Measurements from ENCODE around the gene GPHA2. TPM values are rescaled to one million over a fixed set of nuclear protein-coding genes. Genes with fewer than 3 reads are reported as not detected.

The GPHA2 gene
- total and polyA plus RNA-seq, 10 of the 15 experiments (the other 5 are each of a cell fraction or from before 2014, with no cell fraction given), result not detected

DNA sequence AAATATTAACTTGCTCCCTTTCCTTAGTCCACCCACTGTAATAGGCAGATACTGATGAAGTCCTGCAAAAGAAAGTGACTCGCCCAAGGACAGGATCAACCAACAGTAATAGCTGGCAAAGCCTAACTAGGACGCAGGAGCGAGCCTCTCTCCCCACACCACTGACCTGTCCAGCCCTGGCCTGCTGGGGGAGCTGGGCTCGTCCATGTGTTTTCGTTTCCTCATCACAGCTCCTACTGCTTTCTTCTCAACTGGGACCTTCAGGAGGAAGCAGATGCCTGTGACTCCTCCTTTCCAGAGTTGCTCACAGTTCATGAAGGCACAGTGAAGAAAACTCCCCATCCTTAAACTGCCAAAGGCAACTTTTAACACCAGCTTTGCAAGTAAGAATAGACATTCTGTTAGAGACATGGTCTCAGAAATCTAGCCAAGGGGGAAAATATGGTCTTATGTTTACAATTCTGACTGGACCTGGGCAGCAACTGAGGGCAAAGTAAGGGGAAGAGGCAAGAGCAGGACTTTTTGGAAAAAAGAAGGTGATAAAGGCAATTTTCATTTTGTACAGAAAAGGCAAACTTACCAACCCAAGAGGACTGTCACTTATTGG is 11.6 kb upstream of the GPHA2 start:
- Histone ChIP-seq H3K4me3 (no peak overlapping the region), H3K9ac (ENCODE audit: control insufficient read depth, insufficient read depth, low read length) (no peak overlapping the region), H3K9me3 (replicated peaks; ENCODE audit: control insufficient read depth, insufficient read depth, low read length) (no peaks in the 10 kb centered on the region), H2AFZ (ENCODE audit: control insufficient read depth, low read depth, low read length) (no peak overlapping the region), H3K79me2 (ENCODE audit: control insufficient read depth, insufficient read depth, low read length) (no peaks in the 10 kb centered on the region), H3K4me2 (ENCODE audit: control insufficient read depth, insufficient read depth) (no peak overlapping the region), H3K4me1 (ENCODE audit: control insufficient read depth, insufficient read depth, low read length) (no peaks in the 10 kb centered on the region; the same call in 1 of the 2 replicates), H4K20me1 (ENCODE audit: control insufficient read depth, insufficient read depth) (0 out of 2 replicates have a peak, but pooled peaks cover 2% of the 10 kb centered on the region), H3K36me3 (ENCODE audit: control insufficient read depth in 2 of 2, insufficient read depth in 2 of 2, low read length in 1 of 2) (no peaks in the 10 kb centered on the region), H3K27ac (ENCODE audit: control insufficient read depth, insufficient read depth) (no peak overlapping the region), H3K27me3 (replicated peaks in 1 of 2; ENCODE audit: control insufficient read depth in 2 of 2, insufficient read depth in 2 of 2, low read length in 1 of 2) (no peaks in the 10 kb centered on the region)
- SMC1A ChIA-PET (ENCODE audit: uncharacterized antibody, unreplicated experiment), result interaction anchor here (0.8 to 1.1 kb wide), 2 partner anchors 9 to 592 kb away, joined by 3 read pairs; no protein-coding TSS in a partner anchor
- CTCF ChIA-PET, result interaction anchor here (0.5 to 1.6 kb wide), 3 partner anchors 234 to 300 kb away, joined by 3 read pairs; no protein-coding TSS in a partner anchor
- intact Hi-C loops (cut with micrococcal nuclease; ENCODE audit: unreplicated experiment), result no loop called here
- FAIRE-seq (no peak), DNase-seq (ENCODE audit: low read depth, low spot score) (no peak), ATAC-seq (no peak)
- no peak for TF ChIP-seq MEF2A (IDR thresholded peaks at IDR 0.05; ENCODE audit: insufficient read depth, low read depth, low read length)
- TF ChIP-seq EGR1 (IDR thresholded peaks at IDR 0.05; ENCODE audit: borderline replicate concordance in 1 of 2, low read depth in 2 of 2, low read length in 2 of 2), result no peak
- TF ChIP-seq FOXM1 (IDR thresholded peaks at IDR 0.05; ENCODE audit: low read depth, low read length), result no peak
- no peak for TF ChIP-seq KAT2A (conservative IDR thresholded peaks at IDR 0.05; ENCODE audit: control insufficient read depth, low read depth, low read length)
- TF ChIP-seq SRF (IDR thresholded peaks at IDR 0.05; ENCODE audit: low read depth in 2 of 2, low read length in 2 of 2), result no peak
- TF ChIP-seq, protein P1, sequence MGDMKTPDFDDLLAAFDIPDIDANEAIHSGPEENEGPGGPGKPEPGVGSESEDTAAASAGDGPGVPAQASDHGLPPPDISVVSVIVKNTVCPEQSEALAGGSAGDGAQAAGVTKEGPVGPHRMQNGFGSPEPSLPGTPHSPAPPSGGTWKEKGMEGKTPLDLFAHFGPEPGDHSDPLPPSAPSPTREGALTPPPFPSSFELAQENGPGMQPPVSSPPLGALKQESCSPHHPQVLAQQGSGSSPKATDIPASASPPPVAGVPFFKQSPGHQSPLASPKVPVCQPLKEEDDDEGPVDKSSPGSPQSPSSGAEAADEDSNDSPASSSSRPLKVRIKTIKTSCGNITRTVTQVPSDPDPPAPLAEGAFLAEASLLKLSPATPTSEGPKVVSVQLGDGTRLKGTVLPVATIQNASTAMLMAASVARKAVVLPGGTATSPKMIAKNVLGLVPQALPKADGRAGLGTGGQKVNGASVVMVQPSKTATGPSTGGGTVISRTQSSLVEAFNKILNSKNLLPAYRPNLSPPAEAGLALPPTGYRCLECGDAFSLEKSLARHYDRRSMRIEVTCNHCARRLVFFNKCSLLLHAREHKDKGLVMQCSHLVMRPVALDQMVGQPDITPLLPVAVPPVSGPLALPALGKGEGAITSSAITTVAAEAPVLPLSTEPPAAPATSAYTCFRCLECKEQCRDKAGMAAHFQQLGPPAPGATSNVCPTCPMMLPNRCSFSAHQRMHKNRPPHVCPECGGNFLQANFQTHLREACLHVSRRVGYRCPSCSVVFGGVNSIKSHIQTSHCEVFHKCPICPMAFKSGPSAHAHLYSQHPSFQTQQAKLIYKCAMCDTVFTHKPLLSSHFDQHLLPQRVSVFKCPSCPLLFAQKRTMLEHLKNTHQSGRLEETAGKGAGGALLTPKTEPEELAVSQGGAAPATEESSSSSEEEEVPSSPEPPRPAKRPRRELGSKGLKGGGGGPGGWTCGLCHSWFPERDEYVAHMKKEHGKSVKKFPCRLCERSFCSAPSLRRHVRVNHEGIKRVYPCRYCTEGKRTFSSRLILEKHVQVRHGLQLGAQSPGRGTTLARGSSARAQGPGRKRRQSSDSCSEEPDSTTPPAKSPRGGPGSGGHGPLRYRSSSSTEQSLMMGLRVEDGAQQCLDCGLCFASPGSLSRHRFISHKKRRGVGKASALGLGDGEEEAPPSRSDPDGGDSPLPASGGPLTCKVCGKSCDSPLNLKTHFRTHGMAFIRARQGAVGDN (IDR thresholded peaks at IDR 0.05), result no peak
- no peak for TF ChIP-seq CBFB (IDR thresholded peaks at IDR 0.05; ENCODE audit: low read depth)
- no peak for TF ChIP-seq TCF12 (IDR thresholded peaks at IDR 0.05; ENCODE audit: low read depth, low read length)
- no peak for TF ChIP-seq ASH2L (IDR thresholded peaks at IDR 0.05; ENCODE audit: borderline replicate concordance, low read depth)
- no peak for TF ChIP-seq TCF7 (IDR thresholded peaks at IDR 0.05; ENCODE audit: borderline replicate concordance)
- no peak for TF ChIP-seq RBBP5 (conservative IDR thresholded peaks at IDR 0.05)
- TF ChIP-seq LARP7 (IDR thresholded peaks at IDR 0.05), result no peak
- TF ChIP-seq RAD21 (IDR thresholded peaks at IDR 0.05; ENCODE audit: insufficient read depth, low read depth, low read length), result no peak
- WGBS (ENCODE audit: insufficient coverage, insufficient replicate concordance, low lambda C conversion rate, missing lambda C conversion rate), result 14% methylated on average over 5 of the region's 5 CpGs
- no TSS peak for BruUV-seq (replicated peaks)
- POLR2A ChIA-PET, result no interaction called here
- RAD21 ChIA-PET (ENCODE audit: unreplicated experiment), result interaction anchor here (0.7 kb wide), 1 partner anchor 96 kb away, joined by 3 read pairs; no protein-coding TSS in a partner anchor
- in situ Hi-C loops (cut with MboI), result no loop called here

All from GM12878 (cell line).